ENCODE measurements around the gene MAN2A1.

Gene MAN2A1

DNA sequence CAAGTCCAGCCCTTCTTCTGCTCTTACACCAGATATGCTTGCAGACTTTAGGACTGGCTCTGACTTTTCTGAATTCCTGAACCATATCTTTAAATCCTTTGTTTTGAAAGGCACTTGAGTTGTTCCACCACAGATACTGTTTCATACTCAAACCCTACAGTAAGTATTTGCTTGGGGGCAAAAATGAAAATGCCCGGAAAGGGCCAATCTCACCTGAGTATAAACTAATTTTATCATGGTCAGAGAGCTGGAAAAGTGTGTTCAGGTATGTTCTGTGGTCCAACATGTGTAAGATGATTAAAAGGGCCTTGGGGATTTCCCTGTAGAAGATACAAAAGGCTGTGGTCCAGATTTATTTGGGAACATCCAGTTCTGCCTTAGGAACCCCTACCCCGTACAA is 225.2 kb downstream of the MAN2A1 start:
- DNase-seq (ENCODE audit: insufficient read length, low spot score) (no peak), FAIRE-seq (no peak)
- TF ChIP-seq SPI1 (IDR thresholded peaks at IDR 0.05; ENCODE audit: low read depth, low read length) (no peak), POLR2AphosphoS5 (IDR thresholded peaks at IDR 0.05; ENCODE audit: low read depth, low read length) (no peak), TAF1 (IDR thresholded peaks at IDR 0.05; ENCODE audit: low read depth, low read length) (no peak), POLR2A (IDR thresholded peaks at IDR 0.05; ENCODE audit: low read depth, low read length) (no peak), POU2F2 (IDR thresholded peaks at IDR 0.05; ENCODE audit: low read depth, low read length) (no peak), PAX5 (IDR thresholded peaks at IDR 0.05; ENCODE audit: insufficient read depth, low read length, severe bottlenecking) (no peak)

DNA sequence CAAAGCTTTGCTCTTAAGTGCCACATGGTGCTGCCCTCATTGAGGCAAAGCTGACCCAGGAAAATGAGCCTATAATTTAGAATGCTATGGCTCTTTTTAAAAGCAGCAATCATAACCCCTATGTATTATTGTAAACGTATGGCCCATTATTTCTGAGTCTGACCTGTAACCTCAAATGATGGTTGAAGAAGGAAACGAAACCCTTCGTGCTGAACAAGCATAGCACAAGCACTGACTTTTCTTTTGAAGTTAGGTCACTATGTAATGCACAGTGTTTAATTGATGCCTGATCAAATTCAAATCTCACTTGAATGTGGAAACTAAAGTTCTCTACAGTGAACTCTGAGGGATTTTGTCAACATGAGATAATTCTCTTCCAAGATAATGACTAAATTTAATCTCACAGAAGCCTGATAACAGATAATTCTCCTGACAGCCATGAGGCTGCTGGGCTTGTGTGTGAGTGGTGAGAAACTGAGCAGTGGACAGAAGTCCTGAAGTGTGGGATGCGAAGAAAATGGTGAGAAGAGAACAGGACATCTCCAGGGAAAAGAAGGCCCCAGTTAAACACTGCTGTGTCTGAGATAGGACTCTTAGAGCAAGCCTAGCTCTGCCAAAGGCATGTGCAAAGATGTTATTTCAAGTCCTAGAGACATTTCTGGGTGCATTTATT is 226.9 kb downstream of the MAN2A1 start:
- no peak for FAIRE-seq
- TF ChIP-seq TAF1 (IDR thresholded peaks at IDR 0.05; ENCODE audit: low read depth, low read length) (no peak), POLR2AphosphoS5 (IDR thresholded peaks at IDR 0.05; ENCODE audit: low read depth, low read length) (no peak), POU2F2 (IDR thresholded peaks at IDR 0.05; ENCODE audit: low read depth, low read length) (no peak), POLR2A (IDR thresholded peaks at IDR 0.05; ENCODE audit: low read depth, low read length) (no peak), PAX5 (IDR thresholded peaks at IDR 0.05; ENCODE audit: insufficient read depth, low read length, severe bottlenecking) (no peak), SPI1 (IDR thresholded peaks at IDR 0.05; ENCODE audit: low read depth, low read length) (no peak)
- DNase-seq (ENCODE audit: insufficient read length, low spot score) = no peak

Data from GM12891 (cell line).